Islet of Langerhans (tissue), 1 donor: ENCODE results near the gene GAS6.

Experiments
- FAIRE-seq: peaks from one replicate; lab custom pipeline; 2011; peaks lifted over from hg19 to GRCh38; lab: Jason Lieb, UNC

Gene GAS6

DNA sequence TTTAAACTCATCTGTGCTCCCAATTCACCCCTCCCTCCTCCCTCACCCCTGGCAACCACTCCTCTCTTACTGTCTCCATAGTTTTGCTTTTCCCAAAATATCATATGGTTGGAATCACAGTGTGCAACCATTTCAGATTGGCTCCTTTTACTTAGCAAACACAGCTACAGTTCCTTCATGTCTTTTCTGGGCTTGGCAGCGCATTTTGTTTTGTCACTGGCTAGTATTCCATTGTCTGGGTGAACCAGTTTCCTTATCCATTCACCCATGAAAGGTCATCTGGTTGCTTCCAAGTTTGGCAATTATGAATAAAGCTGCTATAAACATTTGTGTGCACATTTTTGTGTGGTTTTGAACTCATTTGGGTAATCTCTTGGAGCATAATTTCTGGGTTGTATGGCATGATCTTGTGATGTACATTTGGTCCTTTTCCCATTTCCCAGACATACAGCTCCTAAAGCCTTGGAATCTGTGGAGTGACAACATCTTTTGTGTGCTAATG lies 23.9 kb upstream of the GAS6 start:
- FAIRE-seq: no peak

DNA sequence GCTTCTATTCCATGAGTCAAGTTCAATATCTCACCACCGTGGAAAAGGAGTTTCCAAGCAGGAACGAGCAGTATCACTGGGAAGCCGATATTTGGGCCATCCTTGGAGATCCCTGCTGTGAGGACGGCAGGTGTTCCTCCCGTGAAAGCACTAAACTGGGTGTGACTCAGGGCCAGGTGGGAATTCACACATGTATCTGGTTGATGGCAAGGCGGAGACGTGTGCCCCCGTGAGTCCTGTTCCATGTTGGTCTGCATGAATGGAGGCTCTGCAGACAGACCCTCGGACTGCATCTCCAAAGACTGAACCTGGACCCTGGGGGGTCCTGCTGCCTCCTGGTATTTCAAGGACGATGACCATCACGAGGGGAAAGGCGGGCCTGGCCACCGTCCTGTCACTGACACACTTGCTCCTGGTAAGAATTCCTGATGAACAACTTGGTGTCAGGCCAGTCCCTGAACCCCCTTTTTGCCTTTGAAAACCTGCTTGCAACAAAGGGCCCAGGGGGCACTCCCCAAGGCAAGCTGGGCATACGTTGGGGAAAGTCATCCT lies 22.8 kb upstream of the GAS6 start:
- FAIRE-seq: no peak

DNA sequence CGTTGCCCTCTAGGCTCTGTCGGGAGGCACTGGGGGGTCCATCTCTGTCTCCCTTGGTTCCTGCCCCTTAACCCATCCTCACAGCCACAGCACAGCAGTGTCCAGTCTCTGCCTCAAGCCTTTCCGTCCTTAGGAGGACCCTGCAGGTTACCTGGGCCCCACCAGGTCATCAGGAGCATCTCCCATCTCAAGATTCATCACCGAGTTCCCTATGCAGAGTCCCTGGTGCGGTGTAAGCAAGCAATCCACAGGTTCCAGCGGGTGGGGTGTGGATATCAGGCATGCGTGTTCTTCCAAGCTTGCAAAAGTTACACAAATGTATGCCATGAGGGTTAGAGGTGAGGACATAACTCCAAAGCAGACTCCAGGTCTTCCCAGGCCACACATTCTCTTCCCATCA lies 20.9 kb upstream of the GAS6 start:
- no peak for FAIRE-seq

GRCh38 chr13:113883921-113884804 lies 20.3 kb upstream of the GAS6 start:
- no peak for FAIRE-seq

GRCh38 chr13:113883314-113883811 lies 19.5 kb upstream of the GAS6 start:
- FAIRE-seq: no peak

GRCh38 chr13:113882716-113883115 lies 18.8 kb upstream of the GAS6 start:
- FAIRE-seq: no peak

DNA sequence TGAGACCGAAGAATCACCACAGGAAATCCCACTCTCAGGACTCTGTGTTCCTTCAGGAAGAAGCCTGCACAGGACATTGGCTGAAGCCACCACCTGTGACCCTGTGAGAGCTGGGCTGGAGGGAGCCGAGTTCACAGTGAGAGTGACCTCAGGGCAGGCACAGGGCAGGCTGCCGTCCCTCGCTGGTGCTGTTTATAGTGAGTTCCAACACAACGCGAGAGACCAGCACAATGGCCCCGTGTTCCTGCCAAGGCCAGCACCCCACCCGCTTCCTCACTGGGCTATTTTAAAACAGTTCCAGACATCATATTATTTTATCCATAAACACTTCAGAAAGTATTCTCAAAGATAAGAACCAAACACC lies 18.4 kb upstream of the GAS6 start:
- FAIRE-seq: no peak

DNA sequence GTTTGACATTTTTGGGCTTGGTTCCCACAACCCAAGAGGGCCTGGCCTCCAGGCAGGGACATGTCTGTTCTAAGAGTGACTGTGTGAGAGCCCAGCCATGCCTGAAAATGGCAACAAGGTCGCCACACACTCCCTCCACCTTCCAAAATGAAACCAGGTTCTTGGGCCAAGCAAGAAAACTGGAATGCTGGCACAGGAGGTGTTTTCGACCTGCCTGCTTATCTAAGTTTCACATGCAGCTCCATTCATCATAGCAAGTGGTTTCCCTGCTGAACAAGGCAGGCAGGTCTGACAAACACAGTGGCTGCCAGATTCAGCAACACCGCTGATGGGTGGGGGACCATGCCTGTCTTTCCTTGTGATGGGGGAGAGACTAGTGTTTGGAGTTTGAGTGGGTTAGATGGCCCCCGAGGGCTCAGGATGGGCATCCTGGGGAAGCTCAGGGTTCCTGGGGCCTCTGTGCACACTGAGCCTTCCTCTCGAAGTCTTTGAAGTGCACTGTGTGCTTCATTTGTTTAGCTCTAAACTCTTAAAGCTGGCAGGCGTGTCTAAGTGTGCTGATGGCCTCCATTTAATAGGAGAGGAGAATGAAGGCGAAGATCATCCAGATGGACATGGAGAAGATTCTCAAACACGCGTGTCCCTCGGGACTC lies 17.9 kb upstream of the GAS6 start:
- no peak for FAIRE-seq

GRCh38 chr13:113880651-113881611 lies 17.1 kb upstream of the GAS6 start:
- FAIRE-seq: no peak

GRCh38 chr13:113879494-113880360 lies 15.9 kb upstream of the GAS6 start:
- no peak for FAIRE-seq

- no peak for FAIRE-seq
Measured at GRCh38 chr13:113879017-113879416, 15.1 kb upstream of the GAS6 start.

DNA sequence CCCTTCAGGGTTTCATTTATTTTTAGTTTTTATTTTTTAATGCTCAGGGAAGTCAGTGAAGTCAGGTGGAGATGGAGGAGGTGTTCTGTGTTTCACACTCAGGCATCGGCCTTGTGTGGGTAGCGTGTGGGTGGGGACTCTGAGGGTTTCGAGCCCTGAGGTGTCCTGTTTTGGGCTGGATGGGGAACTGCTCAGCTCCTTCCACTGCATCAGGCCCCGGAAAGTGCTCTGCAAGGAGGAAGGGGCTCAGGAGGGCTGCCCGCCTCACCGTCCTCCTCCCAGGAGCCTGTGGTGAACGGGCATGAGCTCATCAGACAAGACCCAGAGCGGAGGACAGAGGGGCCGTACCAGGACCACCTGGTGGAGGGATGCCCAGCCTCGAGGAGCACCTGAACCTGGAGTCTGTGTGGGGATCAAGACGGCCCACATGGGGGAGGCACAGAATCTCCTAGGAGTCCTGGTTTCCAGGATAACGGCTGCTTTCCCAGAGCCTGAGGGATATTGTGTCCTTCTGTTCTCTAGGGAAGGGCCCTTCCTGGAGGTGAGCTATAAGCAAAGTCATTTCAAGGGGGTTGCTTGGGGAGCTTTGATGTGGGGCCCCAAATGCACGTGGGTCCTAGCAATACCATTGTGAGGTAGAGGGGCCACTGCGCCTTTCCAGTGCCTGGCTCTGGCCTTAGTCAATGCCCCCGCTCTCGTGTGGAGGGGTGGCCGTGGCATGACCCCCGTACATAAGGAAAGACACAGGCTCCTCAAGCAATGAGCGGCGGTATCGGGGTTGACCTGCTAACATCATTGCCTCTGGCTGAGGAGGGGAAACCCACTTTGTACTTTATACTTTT lies 13.5 kb upstream of the GAS6 start:
- FAIRE-seq: no peak

DNA sequence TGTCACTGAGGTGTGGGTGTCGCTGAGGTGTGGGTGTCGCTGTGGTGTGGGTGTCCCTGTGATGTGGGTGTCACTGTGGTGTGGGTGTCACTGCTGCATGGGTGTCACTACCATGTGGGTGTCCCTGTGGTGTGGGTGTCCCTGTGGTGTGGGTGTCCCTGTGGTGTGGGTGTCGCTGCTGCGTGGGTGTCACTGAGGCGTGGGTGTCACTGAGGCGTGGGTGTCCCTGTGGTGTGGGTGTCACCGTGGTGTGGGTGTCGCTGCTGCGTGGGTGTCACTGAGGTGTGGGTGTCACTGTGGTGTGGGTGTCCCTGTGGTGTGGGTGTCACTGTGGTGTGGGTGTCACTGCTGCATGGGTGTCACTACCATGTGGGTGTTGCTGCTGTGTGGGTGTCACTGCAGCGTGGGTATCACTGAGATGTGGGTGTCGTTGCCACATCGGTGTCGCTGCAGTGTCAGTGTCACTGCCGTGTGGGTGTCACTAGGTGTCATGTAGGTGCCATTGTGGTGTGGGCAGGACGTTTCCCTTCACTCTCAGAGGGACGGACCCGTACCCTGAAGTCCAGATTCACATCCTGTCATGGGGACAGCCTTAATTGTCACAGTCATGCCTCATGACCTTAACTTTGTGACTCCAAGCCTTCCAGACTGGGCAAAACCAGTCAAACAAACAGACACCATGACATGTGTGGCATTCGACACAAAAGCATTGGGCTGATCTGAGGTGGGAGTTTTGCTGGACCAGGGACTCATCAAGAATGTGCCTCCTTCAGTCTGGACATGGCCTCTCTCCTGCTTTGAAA lies 12.7 kb upstream of the GAS6 start:
- no peak for FAIRE-seq

DNA sequence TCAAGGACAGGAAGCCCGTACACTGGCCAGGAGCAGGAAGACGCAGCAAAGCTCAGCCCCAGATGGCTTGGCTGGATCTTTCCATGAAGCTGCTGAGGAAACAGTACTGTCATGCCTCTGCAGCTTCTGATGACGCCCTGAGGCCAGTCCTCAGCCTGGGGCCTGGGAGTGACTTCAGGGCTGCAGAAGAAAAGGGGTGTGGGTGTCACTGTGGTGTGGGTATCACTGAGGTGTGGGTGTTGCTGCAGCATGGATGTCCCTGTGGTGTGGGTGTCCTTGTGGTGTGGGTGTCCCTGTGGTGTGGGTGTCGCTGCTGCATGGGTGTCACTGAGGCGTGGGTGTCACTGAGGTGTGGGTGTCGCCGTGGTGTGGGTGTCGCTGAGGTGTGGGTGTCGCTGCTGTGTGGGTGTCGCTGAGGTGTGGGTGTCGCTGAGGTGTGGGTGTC lies 12.0 kb upstream of the GAS6 start:
- no peak for FAIRE-seq

GRCh38 chr13:113875429-113875815 lies 11.5 kb upstream of the GAS6 start:
- no peak for FAIRE-seq

DNA sequence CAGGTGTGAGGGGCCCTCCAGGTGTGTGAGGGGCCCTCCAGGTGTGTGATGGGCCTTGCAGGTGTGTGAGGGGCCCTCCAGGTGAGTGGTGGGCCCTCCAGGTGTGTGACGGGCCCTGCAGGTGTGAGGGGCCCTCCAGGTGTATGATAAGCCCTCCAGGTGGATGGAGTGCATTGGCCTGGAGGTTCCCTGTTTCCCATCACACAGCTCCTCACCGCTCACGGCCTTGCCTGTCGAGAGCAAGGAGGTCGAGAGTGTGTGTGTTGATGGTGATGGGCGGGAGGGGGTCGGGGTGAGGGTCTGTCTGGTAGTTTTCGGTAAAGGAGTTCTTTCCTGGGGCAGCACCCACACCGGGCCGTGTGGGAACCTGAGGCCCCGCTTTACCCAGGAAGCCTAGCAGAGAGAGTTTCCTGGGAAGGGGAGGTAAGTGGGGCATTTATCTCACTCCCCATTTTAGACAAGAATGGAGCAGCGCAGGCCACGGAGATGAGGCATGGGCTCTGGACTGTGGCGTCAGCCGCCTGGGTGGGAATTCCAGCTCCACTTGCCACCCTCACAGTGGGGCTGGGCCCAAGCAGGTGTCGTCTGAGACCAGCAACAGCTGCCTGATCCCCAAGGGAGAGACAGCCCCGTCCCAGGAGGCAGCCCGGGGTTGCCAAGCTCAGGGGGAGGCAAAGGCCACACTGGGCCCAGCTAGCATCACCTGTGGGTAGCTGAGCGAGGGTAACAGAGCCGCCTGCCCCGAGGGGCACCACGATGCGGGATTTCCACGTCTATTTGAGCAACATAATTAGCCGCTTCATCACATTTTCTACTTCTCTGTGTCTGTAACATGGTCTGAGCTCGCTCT lies 10.9 kb upstream of the GAS6 start:
- FAIRE-seq: no peak

DNA sequence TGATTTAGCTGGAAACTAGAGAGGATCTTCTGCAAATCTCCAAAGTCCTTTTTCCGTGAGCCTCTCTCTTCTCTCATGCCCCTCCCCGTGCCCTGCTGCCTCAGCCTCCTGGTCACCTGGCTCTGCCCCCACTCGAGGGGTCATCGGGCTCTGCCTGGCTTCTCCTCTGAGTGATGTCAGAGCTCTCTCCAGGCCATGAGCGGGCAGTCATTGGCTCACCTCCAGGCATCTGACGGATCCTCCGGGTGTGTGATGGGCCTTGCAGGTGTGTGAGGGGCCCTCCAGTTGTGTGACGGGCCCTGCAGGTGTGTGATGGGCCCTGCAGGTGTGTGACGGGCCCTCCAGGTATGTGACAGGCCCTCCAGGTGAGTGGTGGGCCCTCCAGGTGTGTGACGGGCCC lies 10.3 kb upstream of the GAS6 start:
- FAIRE-seq: no peak

- FAIRE-seq: no peak
Measured at GRCh38 chr13:113869263-113869662, 5.4 kb upstream of the GAS6 start.
